ENCODE measurements around the gene IVNS1ABP.

- TF ChIP-seq CTCF (IDR thresholded peaks at IDR 0.05) (no peak), POLR2A (IDR thresholded peaks at IDR 0.05) (no peak)
These were observed 19.1 kb downstream of the IVNS1ABP start for GRCh38 chr1:185297982-185298381.

Data from gastroesophageal sphincter (tissue), 3 donors.